ENCODE measurements around the gene FEM1B. TPM values are rescaled to one million over a fixed set of nuclear protein-coding genes. Genes with fewer than 3 reads are reported as not detected.

The FEM1B gene
- total and polyA plus RNA-seq, 3 donors from 2014 or later = 65.8 to 122 (median 86.3) TPM

DNA sequence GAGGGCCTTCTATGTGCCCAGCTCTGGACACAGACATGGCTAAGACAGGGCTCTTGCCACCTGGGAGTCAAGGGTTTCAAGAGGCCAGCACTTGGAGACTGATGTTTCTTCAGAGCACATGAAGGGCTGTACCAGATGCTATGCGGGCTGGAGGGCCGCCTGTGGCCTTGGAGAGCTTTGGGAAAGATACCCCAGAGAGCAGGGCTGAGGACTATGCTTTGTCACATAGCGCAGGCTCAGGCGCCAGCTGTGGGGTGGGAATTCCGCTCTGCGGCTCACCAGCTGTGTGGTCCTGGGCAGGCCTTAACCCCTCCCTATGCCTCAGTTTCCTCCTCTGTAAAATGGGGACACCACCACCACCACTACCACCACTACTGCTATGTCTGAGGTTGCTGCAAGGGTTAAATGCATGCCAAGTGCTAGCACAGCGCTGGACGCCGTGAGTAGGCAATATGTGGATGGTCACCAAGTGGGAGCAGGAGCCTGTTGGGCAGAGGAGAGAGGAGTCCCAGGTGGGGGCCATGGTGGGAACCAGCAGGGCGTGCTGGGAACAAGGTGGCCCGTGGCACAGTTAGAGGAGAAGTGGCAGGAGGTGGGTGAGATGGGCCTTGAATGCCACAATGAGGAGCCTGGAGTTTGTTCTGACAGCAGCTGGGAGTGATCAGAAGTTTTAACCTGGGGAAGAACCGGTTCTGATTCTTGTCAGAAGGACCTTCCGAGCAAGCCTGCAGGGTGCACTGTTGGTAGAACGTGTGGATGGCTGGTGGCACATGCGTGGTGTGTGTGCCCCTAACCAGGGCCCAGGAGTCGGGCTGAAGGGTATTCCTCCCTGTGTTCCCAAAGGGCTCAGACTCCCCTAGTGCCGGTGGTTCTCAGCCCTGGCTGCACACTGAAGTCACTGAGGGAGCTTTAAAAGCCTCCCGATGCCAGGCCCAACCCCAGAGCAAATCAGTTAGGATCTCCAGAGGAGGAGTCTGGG, 41.7 kb downstream of the FEM1B start:
- Histone ChIP-seq H3K27ac (no peak overlapping the region), H3K9me3 (no peaks in the 10 kb centered on the region), H3K4me1 (no peaks in the 10 kb centered on the region), H3K27me3 (no peaks in the 10 kb centered on the region), H3K4me3 (no peak overlapping the region), H3K36me3 (ENCODE audit: low read depth, missing control alignments) (no peaks in the 10 kb centered on the region)
- WGBS, 2 donors = 85 to 88% methylated on average over 18 of the region's 18 CpGs
- no peak for DNase-seq
- no peak for TF ChIP-seq POLR2A (IDR thresholded peaks at IDR 0.05)
- TF ChIP-seq, protein P1, sequence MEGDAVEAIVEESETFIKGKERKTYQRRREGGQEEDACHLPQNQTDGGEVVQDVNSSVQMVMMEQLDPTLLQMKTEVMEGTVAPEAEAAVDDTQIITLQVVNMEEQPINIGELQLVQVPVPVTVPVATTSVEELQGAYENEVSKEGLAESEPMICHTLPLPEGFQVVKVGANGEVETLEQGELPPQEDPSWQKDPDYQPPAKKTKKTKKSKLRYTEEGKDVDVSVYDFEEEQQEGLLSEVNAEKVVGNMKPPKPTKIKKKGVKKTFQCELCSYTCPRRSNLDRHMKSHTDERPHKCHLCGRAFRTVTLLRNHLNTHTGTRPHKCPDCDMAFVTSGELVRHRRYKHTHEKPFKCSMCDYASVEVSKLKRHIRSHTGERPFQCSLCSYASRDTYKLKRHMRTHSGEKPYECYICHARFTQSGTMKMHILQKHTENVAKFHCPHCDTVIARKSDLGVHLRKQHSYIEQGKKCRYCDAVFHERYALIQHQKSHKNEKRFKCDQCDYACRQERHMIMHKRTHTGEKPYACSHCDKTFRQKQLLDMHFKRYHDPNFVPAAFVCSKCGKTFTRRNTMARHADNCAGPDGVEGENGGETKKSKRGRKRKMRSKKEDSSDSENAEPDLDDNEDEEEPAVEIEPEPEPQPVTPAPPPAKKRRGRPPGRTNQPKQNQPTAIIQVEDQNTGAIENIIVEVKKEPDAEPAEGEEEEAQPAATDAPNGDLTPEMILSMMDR (IDR thresholded peaks at IDR 0.05) = no peak
- intact Hi-C loops (cut with DNase I; ENCODE audit: low total_unique reads) = loop anchor here (10.0 kb wide), 1 partner anchor 826 kb away; no protein-coding TSS in a partner anchor

GRCh38 chr15:68319997-68320396, 42.5 kb downstream of the FEM1B start:
- H3K4me3 ChIP-seq = no peak overlapping the region
- H3K9me3 ChIP-seq = no peaks in the 10 kb centered on the region
- no peaks in the 10 kb centered on the region for H3K4me1 ChIP-seq
- intact Hi-C loops (cut with DNase I; ENCODE audit: low total_unique reads) = loop anchor here (10.0 kb wide), 1 partner anchor 825 kb away; no protein-coding TSS in a partner anchor
- TF ChIP-seq, protein P1 (IDR thresholded peaks at IDR 0.05) = no peak
- no peak for TF ChIP-seq POLR2A (IDR thresholded peaks at IDR 0.05)
- DNase-seq = no peak
- no peaks in the 10 kb centered on the region for H3K27me3 ChIP-seq
- H3K27ac ChIP-seq = no peak overlapping the region
- 96 to 100% methylated on average over 12 of the region's 12 CpGs for WGBS, 2 donors
- no peaks in the 10 kb centered on the region for H3K36me3 ChIP-seq (ENCODE audit: low read depth, missing control alignments)

DNA sequence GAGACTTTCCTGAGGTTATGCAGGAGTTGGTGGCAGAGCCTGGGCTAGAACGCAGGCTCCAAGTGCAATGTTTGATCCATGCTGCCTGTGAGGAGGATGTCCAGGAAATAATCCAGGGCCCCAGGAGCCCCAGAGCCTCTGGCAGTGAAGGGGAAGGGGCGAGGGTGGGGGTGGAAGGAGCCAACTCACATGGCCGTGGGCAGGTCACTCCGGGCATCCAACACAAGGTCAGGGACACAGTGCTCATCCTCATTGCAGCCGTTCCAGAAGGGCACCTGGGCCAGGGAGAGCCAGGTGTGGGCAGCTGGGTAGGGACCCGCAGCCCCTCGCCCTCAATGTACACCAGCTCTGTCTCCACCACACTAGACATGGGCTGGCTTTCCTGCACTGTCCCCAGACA, 43.7 kb downstream of the FEM1B start:
- H3K4me3 ChIP-seq = no peak overlapping the region
- intact Hi-C loops (cut with DNase I; ENCODE audit: low total_unique reads) = no loop called here
- H3K27me3 ChIP-seq = no peaks in the 10 kb centered on the region
- no peak overlapping the region for H3K27ac ChIP-seq
- DNase-seq = no peak
- no peaks in the 10 kb centered on the region for H3K4me1 ChIP-seq
- no peaks in the 10 kb centered on the region for H3K36me3 ChIP-seq (ENCODE audit: low read depth, missing control alignments)
- TF ChIP-seq, protein P1 (IDR thresholded peaks at IDR 0.05) = no peak
- no peak for TF ChIP-seq POLR2A (IDR thresholded peaks at IDR 0.05)
- no peaks in the 10 kb centered on the region for H3K9me3 ChIP-seq
- WGBS, 2 donors = 63 to 78% methylated on average over 6 to 7 of the region's 7 CpGs

- 76 to 83% methylated on average over 8 to 9 of the region's 9 CpGs for WGBS, 2 donors
- Histone ChIP-seq H3K9me3 (no peaks in the 10 kb centered on the region), H3K4me3 (no peak overlapping the region), H3K27me3 (no peaks in the 10 kb centered on the region), H3K27ac (no peak overlapping the region), H3K36me3 (ENCODE audit: low read depth, missing control alignments) (no peaks in the 10 kb centered on the region), H3K4me1 (no peaks in the 10 kb centered on the region)
- TF ChIP-seq POLR2A (IDR thresholded peaks at IDR 0.05) = no peak
- TF ChIP-seq, protein P1 (IDR thresholded peaks at IDR 0.05) = no peak
- intact Hi-C loops (cut with DNase I; ENCODE audit: low total_unique reads) = no loop called here
- DNase-seq = no peak
These were observed 45.3 kb downstream of the FEM1B start for GRCh38 chr15:68322796-68323195.

All from testis (tissue), 3 donors.